ENCODE data around the gene RBM18. TPM values are rescaled to one million over a fixed set of nuclear protein-coding genes. Genes with fewer than 3 reads are reported as not detected.
A peak's percentile ranks its signal among the peaks of the same experiment; 100 is the strongest.

RBM18 gene
- total and polyA plus RNA-seq, 2 of the 4 experiments (the other 2 are of a cell fraction) = 8.4 to 15.6 TPM

DNA sequence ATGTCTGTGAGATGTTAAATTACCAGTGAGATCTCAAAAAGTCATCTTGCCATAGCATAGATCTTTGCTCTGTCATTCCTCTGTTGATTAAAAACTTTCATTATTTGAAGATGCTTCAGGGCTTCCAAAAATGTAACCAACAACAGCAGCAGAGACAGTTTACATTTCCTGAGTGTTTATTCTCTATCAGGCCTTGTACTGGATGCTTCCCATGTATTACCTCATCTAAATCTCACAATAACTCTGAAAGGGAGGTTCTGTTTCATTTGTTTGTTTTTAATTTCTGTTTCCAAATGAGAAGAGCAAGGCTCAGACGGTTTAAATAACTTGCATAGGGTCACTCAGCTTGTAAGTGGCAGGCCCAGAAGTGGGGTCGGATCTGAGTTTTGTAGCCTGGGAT, 45.2 kb upstream of the RBM18 start:
- Histone ChIP-seq H4K8ac (ENCODE audit: low read depth in 2 of 2, low read length in 2 of 2) (no peak overlapping the region), H3K27ac (ENCODE audit: insufficient read depth, low read length) (no peak overlapping the region; the same call in 1 of the 2 replicates), H2AK5ac (ENCODE audit: low read depth, low read length) (no peak overlapping the region), H2AK9ac (replicated peaks; ENCODE audit: low read depth, low read length, poor library complexity) (no peak overlapping the region), H3K9me3 (ENCODE audit: control insufficient read depth, insufficient read depth, low read length) (no peaks in the 10 kb centered on the region), H2BK120ac (ENCODE audit: low read depth, low read length) (no peak overlapping the region), H4K20me1 (ENCODE audit: insufficient read depth, low read length) (0 out of 2 replicates have a peak, but pooled peaks cover 3% of the 10 kb centered on the region), H3K27me3 (ENCODE audit: control insufficient read depth, insufficient read depth, low read length) (no peaks in the 10 kb centered on the region), H3K9ac (ENCODE audit: low read depth, low read length) (no peak overlapping the region), H2AFZ (replicated peaks; ENCODE audit: low read length, poor library complexity) (no peak overlapping the region), H4K5ac (ENCODE audit: low read depth, low read length) (no peak overlapping the region), H2BK15ac (ENCODE audit: low read depth, low read length) (no peak overlapping the region), H2BK5ac (ENCODE audit: low read depth, low read length, poor library complexity, severe bottlenecking) (no peak overlapping the region), H3K79me1 (ENCODE audit: low read depth in 1 of 2, low read length in 2 of 2) (peaks cover 23 to 30% of the 10 kb centered on the region in 2 experiments), H4K91ac (ENCODE audit: insufficient read depth, low read depth, low read length) (no peak overlapping the region), H3K14ac (replicated peaks; ENCODE audit: low read depth, low read length) (no peak overlapping the region), H3K23ac (ENCODE audit: low read depth, low read length) (no peak overlapping the region), H3K4me1 (ENCODE audit: control insufficient read depth, insufficient read depth, low read length) (peaks cover 13% of the 10 kb centered on the region), H3K4ac (ENCODE audit: low read depth, low read length) (no peak overlapping the region), H3K56ac (ENCODE audit: extremely low read depth, insufficient read depth, low read length) (no peak overlapping the region), H3K4me3 (ENCODE audit: insufficient read depth, low read depth, low read length) (no peak overlapping the region), H3K4me2 (ENCODE audit: low read depth, low read length) (peak overlapping the region; percentile 70), H3K9me1 (ENCODE audit: insufficient read depth, low read length) (peaks cover 18% of the 10 kb centered on the region), H3K18ac (ENCODE audit: low read depth, low read length) (no peak overlapping the region), H3K36me3 (ENCODE audit: control insufficient read depth, insufficient read depth, low read length) (peaks cover 20% of the 10 kb centered on the region), H2BK20ac (ENCODE audit: low read depth, low read length) (no peak overlapping the region)
- WGBS, 2 experiments (ENCODE audit: extremely low coverage in 2 of 2, insufficient read length in 1 of 2) = no CpG with 5 or more reads among the region's 2 CpGs
- ChIA-PET CTCF (interaction anchor here (0.7 to 0.9 kb wide), 2 partner anchors 11 to 146 kb away, joined by 3 to 4 read pairs; no protein-coding TSS in a partner anchor), POLR2A (ENCODE audit: unreplicated experiment) (no interaction called here)
- peak; percentile 39 for DNase-seq
- intact Hi-C loops (cut with micrococcal nuclease) (no loop called here), in situ Hi-C loops (cut with MboI; ENCODE audit: low sequenced_read_pairs) (no loop called here), dilution Hi-C loops (cut with HindIII; ENCODE audit: low sequenced_read_pairs, unreplicated experiment) (no loop called here)
- TF ChIP-seq MAZ (IDR thresholded peaks at IDR 0.05; ENCODE audit: borderline replicate concordance, low read depth, low read length) (no peak), RAD21 (IDR thresholded peaks at IDR 0.05; ENCODE audit: low read length) (no peak), MAFK (IDR thresholded peaks at IDR 0.05; ENCODE audit: low read depth, low read length) (no peak), FOS (IDR thresholded peaks at IDR 0.05; ENCODE audit: low read depth, low read length) (no peak), POLR2A (IDR thresholded peaks at IDR 0.05; ENCODE audit: low read depth, low read length) (no peak), RCOR1 (IDR thresholded peaks at IDR 0.05; ENCODE audit: insufficient replicate concordance, low read length) (no peak), NFE2L2 (IDR thresholded peaks at IDR 0.05; ENCODE audit: low read depth, low read length) (no peak), CEBPB (IDR thresholded peaks at IDR 0.05; ENCODE audit: low read depth, low read length) (no peak), RFX5 (IDR thresholded peaks at IDR 0.05; ENCODE audit: low read depth, low read length) (no peak), CHD1 (IDR thresholded peaks at IDR 0.05; ENCODE audit: low read depth, low read length) (no peak), SMC3 (IDR thresholded peaks at IDR 0.05; ENCODE audit: low read depth, low read length) (no peak), MXI1 (IDR thresholded peaks at IDR 0.05; ENCODE audit: borderline replicate concordance, low read depth, low read length) (no peak), BHLHE40 (IDR thresholded peaks at IDR 0.05; ENCODE audit: low read depth, low read length) (no peak)
- TF ChIP-seq, protein P1, sequence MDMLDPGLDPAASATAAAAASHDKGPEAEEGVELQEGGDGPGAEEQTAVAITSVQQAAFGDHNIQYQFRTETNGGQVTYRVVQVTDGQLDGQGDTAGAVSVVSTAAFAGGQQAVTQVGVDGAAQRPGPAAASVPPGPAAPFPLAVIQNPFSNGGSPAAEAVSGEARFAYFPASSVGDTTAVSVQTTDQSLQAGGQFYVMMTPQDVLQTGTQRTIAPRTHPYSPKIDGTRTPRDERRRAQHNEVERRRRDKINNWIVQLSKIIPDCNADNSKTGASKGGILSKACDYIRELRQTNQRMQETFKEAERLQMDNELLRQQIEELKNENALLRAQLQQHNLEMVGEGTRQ (IDR thresholded peaks at IDR 0.05; ENCODE audit: low read depth, low read length) = no peak
- TF ChIP-seq, protein P2, sequence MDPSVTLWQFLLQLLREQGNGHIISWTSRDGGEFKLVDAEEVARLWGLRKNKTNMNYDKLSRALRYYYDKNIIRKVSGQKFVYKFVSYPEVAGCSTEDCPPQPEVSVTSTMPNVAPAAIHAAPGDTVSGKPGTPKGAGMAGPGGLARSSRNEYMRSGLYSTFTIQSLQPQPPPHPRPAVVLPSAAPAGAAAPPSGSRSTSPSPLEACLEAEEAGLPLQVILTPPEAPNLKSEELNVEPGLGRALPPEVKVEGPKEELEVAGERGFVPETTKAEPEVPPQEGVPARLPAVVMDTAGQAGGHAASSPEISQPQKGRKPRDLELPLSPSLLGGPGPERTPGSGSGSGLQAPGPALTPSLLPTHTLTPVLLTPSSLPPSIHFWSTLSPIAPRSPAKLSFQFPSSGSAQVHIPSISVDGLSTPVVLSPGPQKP (IDR thresholded peaks at IDR 0.05; ENCODE audit: borderline replicate concordance, low read depth, low read length) = no peak
- TF ChIP-seq, protein P3, sequence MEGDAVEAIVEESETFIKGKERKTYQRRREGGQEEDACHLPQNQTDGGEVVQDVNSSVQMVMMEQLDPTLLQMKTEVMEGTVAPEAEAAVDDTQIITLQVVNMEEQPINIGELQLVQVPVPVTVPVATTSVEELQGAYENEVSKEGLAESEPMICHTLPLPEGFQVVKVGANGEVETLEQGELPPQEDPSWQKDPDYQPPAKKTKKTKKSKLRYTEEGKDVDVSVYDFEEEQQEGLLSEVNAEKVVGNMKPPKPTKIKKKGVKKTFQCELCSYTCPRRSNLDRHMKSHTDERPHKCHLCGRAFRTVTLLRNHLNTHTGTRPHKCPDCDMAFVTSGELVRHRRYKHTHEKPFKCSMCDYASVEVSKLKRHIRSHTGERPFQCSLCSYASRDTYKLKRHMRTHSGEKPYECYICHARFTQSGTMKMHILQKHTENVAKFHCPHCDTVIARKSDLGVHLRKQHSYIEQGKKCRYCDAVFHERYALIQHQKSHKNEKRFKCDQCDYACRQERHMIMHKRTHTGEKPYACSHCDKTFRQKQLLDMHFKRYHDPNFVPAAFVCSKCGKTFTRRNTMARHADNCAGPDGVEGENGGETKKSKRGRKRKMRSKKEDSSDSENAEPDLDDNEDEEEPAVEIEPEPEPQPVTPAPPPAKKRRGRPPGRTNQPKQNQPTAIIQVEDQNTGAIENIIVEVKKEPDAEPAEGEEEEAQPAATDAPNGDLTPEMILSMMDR (conservative IDR thresholded peaks at IDR 0.05; ENCODE audit: low read depth, low read length) = no peak
- no TSS peak for BruUV-seq (replicated peaks)
- ATAC-seq (ENCODE audit: low read depth) = peak; percentile 89

Data from IMR-90 (cell line).